HCEC 1CT (cell line): ENCODE measurements around the gene SFXN4.
A peak's percentile ranks its signal among the peaks of the same experiment; 100 is the strongest.
"Not testable (repeated sequence)": the region's sequence is repeated elsewhere in the genome, so short reads cannot be mapped to it uniquely, and the experiment has no call there.

Experiments used
- DNase-seq: peaks from one replicate; pipeline ENCODE4 v3.0.0-alpha.2; 2017

Gene SFXN4

DNA sequence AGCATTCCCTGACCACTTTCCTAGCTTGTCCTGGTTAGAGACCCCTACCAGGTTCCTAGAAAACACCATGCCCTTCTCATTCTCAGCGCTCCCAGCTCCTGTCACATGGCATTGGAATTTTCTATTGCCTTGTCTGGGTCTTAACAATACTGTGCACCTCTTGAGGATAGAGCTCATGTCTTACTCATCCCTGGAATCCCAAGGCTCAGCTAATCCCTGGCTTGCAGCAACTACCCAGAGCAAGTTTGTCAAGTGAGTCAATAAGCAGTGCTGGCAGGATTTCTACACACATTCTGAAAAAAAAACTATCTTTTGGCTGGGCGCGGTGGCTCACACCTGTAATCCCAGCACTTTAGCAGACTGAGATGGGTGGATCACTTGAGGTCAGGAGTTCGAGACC, 24.8 kb upstream of the SFXN4 start:
- peak; percentile 98 for DNase-seq

DNA sequence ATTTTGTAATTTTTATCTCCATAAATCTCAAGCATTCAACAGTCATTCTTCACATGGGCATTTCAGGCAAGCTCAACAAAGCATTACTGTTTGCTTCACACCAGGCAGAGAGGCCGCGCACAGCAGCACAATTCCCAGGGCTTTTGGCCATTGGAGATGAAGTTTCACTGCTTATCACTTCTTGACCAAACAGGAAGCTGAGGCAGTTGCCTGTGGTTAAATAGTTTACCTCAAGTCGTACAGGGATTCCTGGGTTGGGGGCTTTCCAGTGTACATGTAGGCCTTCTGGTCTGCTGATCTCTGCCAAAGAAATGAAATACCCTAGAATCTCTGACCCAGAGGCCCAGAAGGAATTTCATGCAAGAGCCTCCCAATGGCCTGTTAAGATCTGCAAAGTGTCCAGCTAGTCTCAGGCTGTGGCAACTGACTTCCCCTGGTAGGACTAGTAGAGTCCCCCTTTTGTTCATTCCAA, 24.3 kb upstream of the SFXN4 start:
- no peak for DNase-seq

DNA sequence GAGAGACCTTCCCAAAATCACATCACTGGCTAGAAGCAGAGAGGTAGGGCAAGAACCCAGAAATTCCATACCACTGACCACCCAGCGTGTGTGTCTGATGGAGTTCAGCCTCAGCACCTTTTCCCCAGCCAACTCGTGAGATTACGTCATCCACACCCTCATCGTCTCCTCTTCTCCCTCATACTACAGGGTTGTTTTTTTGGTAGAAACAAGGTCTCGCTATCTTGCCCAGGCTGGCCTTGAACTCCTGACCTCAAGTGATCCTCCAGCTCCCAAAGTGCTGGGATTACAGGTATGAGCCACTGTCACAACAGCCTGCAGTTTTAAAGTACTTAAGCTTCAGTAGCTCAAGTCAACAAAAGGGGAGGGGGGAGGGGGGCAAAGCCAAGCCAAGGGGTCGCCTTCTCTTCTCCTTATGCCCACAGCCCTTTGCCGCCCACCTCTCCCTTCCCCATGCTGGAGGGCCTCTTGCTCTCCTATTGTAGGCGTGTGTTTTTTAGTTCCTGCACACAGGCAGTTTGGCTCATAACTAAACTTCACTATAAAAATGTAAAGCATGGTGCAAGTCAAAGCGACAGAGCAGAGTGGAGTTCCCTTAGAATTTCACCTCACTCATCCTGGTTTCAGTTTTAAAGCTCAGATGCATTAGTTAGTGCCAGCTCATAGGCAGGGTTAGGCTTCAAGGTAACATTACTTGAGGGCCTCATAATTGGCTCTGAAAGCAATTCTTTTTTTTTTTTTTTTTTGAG, 18.3 kb upstream of the SFXN4 start:
- DNase-seq: no peak

DNA sequence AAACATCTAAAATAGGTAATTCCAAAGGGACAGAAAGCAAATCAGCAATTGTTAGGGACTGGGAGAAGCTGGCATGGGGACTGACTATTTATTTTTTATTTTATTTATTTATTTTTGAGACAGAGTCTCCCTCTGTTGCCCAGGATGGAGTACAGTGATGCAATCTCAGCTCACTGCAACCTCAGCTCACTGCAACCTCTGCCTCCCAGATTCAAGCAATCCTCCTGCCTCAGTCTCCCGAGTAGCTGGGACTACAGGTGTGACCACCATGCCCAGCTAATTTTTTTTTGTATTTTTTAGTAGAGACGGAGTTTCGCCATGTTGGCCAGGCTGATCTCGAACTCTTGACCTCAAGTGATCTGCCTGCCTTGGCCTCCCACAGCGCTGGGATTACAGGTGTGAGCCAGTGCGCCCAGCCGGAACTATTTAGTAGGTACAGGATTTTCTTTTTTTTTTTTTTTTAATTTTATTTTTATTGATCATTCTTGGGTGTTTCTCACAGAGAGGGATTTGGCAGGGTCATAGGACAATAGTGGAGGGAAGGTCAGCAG, 15.4 kb upstream of the SFXN4 start:
- DNase-seq: not testable (repeated sequence)

DNA sequence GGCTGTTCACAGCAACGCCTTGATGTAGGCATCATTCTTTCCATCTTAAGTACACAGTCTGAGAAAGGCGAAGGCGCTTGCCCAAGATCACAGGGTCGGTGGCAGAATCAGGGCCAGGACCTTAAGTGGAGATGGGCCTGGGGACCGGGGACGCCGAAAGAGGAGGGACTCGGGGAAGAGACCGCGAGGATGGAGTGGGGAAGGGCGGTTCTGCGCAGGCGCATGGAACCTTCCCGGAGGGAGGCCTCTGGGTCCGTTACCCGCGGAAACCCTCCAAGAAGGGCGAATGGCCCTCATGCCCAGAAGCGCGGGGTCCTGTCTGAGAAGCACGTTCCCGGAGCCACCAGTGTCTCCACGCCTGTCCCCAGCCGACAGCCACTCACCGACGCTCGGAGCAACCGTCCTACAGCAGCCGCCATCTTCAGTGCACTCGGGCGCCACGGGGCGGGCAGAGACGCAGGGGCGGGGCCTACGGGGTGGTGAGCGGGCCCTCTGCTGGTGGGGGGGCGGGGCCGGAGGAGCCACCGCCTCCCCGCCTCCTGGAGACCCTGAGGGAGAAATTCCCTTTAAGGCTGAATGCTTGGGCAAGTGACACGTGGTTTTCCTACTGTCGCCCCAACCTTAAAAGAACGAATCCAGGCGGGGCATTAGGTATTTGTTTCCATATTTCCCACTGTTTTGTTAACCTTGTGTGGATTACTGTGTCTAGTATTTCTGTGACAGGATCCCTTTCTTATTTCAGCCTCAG, 13.0 kb upstream of the SFXN4 start, which contains the start of gene PRDX3:
Gene PRDX3 (minus strand): TSS at position 441 of the 748 bp plus-strand sequence. CDS start 22 bp downstream, at position 419.
- DNase-seq: peak; percentile 85

DNA sequence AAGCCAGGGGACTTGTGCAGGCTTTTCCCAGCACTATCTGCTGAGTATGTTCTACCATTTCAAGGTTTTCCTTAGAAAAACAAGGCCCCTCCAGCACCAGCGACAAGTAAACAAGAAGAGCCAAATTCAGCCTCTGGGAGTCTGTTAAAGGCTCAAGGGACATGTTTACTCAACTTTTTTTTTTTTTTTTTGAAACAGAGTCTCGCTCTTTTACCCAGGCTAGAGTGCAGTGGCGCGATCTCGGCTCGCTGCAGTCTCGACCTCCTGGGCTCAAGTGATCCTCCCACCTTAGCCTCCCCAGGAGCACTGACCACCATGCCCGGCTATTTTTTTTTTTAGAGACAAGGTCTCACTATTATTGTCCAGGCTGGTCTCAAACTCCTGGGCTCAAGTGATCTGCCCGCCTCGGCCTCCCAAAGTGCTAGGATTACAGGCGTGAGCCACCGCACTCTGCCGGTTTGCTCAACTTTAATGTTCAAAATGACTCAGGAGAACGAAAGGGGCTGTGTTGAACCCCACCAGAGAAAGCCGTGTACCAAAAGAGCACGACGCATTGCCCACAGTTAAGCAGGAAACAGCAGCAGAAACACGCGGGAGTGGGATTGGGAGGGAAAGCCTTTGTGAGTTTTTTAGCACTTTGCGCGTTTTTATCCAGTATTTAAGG, 12.3 kb upstream of the SFXN4 start:
- DNase-seq: peak; percentile 18

DNA sequence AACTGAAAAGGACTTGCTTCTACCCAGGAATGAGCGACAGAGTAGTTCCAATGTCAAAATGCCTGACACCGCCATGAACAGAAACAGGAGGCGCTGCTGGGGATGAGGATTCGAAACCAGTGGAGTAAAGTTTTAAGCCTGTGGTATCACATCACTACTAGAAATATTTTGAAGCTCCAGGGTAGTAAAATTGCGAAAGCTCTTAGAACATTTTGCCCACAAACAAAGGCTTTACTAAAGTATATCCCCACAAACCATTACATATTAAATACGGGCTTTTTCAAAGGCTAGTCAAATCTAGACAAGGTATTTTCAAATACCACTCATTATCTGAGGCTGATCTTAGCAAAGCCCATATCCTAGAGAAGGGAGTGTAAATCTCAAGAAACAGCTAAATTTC, 10.7 kb upstream of the SFXN4 start:
- no peak for DNase-seq

DNA sequence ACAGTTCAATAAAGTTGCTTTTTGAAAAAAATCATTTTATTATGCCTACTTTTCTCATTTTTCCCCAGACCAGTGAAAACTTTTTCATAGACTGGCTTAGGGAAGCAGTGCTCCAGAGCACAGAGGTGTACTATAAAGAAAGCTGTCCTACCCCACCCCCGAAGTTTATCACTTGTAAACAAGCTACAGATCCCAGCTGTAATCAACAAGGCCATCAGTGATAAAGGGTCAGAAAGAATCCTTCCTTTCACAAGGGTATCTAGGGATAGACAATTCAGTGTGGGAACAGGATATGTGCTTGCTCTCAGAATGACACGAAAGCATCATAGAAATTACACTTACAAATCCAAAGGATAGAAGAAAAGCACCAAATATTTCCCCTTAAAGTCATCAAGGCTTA, 8.6 kb upstream of the SFXN4 start:
- DNase-seq: no peak

DNA sequence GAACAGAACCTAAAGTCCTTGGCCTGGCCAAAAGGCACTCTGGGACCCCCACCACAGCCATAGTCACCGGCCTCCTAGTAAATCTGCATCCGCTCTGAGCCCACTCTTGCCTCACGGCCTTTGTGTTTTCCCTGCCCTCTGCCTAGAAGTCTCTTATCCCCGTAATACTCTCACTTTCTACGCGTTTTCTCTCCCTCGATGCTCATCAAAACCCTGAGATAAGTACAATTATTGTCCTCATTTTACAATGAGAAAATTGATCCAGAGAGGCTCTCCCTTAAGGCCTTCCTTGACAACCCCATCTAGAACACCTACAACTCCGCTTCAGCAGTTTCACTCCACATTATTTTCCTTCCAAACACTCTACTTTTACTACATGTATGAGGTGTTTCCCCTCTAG, 1.5 kb upstream of the SFXN4 start:
- no peak for DNase-seq

DNA sequence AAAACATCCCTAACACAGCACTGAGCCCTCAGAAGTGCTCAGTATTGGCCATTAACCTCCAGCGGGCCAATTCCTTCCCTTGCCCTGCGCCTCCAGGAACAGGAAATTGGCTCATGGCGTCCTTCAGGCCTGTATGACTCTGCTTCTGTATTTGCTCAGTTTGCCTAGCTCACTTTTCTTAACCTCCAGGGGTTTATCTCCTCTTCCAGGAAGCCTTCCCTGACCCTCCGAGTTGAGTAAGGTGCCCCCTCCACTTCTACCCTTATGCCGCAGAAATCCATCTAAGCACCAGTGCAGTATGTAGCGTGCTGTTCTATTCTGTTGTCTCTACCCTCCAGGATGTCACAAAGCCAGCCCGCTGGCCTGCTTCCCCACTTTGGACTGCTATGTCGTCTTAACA, 1.1 kb upstream of the SFXN4 start:
- DNase-seq: no peak

DNA sequence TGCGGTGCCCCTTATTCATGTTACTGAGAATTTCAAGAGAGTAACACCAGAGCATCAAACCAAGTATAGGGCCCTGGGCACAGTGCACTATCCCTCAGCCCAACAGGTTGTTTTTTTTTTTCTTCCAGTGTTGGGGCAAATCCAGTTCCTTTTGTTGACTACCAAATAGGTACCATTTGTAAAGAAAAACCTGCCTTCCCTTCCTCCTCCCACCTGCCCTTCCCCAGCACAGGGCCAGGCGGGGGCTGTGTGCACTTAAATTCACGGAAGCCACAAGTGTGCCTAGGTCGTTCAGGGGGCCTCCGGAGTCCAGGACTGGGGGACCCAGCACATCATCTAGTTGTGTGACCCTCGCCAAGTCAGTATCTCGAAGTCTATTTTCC, 595 bp upstream of the SFXN4 start:
- DNase-seq: no peak

DNA sequence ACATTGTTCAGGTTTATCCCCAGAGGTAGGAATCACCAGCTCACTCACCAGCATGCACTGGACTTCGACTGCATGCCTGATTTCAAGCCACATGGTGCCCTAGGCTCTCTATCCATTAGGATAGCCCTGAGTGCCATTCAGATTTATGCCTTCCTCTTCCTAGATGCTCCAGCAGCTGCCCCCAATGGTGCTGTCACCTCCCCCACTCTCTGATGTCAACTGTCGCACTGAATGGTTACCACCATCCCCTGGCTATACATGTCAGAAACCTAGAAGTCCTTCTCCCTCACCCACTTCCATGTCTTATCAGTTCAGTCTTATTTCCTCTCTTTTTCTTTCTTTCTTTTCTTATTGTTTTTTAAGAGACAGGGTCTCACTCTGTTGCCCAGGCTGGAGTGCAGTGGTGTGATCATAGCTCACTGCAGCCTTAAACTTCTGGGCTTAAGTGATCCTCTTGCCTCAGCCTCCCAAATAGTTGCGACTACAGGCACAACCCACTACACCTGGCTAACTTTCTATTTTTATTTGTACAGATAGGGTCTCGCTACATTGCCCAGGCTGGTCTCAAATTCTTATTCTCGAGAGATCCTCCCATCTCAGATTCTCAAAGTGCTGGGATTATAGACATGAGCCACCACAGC, 2.9 kb downstream of the SFXN4 start:
- no peak for DNase-seq

DNA sequence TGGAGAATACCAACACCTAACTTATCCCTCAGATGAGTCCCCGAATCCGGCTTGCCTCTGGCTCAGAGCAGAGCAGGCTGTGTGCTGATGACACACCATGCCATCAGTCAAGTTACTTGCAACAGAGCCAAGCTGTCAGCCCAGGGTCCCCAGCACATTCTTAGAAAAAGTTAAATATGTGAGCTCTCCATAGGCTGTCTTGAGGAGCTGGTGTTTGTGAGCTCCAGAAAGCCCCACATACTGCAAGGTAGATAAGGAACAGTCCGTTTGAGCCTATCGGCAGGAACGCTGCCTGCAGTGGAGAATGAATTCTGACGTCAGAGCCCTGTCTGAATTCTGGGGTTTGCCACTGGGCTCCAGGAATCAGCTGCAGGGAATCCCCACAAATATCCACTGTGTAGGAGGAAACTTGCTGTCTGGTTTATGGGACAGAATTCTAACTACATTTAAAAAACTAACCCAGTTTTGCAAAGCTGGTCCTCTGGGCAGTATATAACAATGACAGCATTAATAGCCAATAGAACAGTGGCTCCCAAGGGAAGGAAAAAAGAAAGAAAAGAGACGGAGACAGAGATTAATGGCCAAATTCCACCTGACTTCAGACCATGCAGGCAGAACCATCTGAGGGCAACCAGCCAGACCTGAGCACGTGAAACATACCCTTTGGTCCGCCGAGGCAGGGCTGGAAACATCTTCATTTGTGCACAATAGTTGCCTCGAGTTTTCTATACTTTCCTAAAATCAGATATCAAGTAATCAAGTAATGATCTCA, 3.6 kb downstream of the SFXN4 start:
- peak; percentile 36 for DNase-seq

DNA sequence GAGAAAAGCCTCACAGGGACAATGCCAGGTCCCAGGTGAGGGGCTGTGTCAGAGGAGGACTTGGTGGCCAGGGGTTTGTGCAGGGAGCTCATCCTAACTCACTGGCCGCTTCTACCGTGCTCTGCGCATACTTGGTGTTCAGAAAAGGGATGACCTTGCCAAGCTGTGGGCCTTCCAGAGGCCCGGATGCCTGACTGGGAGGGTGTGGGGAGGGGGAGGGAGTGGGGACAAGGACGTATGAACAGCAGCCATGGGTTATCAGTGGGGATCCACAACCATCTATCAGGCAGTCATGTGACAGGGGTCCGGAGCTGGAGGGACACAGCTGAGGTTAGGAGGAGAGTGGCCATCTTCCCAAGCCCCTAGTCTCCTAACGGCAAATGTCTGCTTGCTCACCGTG, 6.2 kb downstream of the SFXN4 start:
- no peak for DNase-seq

DNA sequence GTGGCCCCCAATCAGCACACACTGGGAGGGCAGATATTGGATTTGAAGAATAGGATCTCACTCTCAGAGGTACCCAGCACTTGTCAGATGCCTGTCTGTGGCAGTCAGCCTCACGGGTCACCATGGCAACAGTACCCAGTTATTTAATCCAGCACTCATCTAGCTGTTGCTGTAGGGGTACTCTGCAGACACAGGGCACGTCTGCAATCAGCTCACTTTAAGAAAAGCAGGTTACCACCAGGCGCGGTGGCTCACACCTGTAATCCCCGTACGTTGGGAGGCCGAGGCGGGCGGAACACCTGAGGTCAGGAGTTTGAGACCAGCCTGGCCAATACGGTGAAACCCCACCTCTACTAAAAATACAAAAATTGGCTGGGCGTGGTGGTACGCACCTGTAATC, 11.9 kb downstream of the SFXN4 start:
- DNase-seq: no peak

DNA sequence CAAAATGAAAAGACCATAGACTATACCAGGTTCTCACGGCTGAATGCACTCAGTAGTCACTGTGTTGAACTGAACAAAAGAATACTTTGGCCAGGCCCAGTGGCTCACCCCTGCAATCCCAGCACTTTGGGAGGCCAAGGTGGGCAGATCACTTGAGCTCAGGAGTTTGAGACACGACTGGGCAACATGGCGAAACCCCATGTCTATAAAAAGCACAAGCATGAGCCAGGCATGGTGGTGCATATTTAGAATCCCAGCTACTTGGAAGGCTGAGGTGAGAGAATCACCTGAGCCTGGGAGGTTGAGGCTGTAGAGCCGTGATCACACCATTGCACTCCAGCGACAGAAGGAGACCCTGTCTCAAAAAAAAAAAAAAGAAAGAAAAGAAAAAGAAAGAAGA, 12.5 kb downstream of the SFXN4 start:
- DNase-seq: no peak

DNA sequence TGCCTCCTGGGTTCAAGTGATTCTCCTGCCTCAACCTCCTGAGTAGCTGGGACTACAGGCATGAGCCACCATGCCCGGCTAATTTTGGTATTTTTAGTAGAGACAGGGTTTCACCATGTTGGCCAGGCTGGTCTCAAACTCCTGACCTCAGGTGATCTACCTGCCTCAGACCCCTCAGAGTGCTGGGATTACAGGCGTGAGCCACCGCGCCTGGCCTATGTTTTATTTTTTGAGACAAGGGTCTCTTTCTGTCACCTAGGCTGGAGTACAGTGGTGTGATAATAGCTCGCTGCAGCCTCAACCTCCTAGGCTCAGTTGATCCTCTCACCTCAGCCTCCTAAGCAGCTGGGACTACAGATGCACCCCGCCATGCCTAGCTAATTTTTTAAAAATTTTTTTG, 13.9 kb downstream of the SFXN4 start:
- not testable (repeated sequence) for DNase-seq

DNA sequence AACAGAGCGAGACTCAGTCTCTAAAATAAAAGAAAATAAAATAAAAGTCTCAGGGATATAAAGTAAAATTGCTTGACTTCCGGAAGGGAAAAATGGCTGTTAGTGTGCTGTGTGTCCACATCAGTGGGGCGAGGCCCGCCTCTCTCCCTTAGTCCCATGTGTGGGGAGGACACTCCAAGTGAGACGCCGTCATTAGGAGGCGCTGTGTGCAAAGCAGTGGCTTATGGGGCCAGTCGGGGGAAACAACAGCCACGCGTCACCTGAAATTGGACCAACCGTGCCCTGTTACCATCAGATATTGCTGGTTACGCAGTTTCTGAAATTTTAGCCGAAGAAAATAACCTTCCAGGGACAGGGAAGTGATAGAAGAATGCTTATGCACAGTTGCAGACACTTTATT, 15.8 kb downstream of the SFXN4 start:
- DNase-seq: no peak

DNA sequence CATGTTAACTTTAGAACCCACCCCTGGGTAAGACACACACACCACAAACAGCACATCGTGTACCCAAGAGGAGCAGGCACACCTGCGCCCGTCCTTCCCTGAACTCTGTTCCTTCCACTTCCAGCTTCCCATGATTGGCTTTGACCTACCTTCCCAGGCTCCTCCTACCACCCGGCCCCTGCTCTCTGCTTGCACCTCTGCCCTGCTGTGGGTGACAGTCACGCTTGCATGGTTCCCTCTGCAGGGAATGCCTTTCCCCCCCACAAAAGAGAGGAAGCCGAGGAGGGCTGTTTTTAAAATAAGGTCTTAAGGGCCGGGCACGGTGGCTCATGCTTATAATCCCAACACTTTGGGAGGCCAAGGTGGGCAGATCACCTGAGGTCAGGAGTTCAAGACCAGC, 16.4 kb downstream of the SFXN4 start:
- DNase-seq: no peak

DNA sequence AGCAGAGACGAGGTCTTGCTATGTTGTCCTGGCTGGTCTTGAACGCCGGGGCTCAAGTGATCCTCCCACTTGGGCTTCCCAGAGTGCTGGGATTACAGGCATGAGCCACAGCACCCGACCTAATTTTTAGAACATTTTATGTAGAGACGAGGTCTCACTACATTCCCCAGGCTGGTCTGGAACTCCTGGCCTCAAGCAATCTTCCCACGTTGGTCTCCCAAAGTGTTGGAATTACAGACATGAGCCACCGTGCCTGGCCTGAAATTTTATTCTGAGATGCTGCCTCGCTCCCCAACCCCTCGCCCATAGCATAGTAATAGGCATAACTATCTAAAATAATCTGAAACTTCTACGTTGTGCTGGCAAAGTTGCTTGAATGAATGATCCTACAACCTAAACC, 21.9 kb downstream of the SFXN4 start:
- DNase-seq: no peak

DNA sequence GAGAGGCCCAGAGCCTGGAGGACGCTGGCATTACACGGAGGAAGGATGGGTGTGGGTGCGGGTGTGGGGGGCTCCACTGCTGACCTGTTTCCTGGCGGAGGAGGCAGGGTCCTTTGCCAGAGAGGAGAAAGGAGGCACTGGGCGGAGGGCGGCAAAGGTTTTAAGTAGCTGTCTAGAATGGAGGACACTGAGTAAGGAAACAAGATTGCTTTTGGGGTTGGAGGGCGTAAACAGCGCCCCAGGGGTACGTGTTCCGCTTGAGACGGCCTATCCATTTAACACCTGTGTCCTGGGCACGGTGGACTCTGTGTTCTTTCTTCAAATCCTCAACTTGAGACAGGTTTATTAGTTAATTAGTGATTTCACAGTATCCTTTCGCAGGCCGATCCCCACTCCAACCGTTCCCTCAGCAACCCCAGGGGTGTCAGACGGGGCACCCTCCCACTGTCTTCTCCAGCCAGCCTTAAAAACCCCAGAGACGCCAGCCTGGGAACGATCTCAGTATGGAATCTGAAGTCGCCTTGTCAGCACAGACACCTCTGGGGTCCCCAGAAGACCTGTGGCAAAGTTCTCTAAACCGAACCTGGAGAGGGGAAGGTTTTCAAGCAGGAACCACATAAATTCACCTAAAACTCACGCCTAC, 24.8 kb downstream of the SFXN4 start:
- no peak for DNase-seq
